ENCODE measurements around the gene FREM1. TPM values are rescaled to one million over a fixed set of nuclear protein-coding genes. Genes with fewer than 3 reads are reported as not detected.
A peak's percentile ranks its signal among the peaks of the same experiment; 100 is the strongest.

Gene FREM1
- total RNA-seq, 1 donor from 2014 or later = 1.4 TPM

DNA sequence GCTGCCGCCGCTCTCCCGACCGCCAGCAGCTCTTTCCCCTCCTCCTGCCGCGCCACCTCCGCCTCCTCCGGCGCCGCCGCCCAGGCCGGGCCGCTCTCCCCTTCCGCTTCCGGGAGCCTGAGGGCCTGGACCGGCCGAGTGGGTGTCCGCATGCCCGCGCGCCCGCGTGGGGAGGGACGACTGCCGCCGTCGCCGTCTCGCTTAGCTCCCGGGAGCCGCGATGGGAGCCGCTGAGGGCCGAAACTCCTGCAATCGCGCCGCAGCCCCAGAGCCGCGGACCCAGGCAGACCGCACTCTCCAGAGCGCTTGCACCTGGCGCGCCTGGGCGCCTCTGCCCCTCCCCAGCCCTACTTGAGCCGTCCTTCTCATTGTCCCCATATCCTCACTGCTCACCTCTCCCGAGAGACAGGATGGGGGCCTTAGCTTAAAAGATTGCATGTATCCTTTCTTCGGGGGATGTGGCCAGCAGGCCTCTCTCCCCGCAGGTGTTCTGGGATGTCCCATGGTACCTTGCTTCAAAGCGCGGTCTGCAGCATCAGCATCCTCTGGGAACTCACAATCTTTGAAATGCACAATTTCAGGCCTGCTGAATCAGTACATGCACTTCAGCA, 216.9 kb downstream of the FREM1 start, which contains the start of gene ZDHHC21:
ZDHHC21 (minus strand) TSS at position 182 of the 611 bp plus-strand sequence. CDS start 19,092 bp downstream, outside the sequence.
- DNase-seq = peak; percentile 77

GRCh38 chr9:14692470-14693250, 217.6 kb downstream of the FREM1 start:
- no peak for DNase-seq

DNA sequence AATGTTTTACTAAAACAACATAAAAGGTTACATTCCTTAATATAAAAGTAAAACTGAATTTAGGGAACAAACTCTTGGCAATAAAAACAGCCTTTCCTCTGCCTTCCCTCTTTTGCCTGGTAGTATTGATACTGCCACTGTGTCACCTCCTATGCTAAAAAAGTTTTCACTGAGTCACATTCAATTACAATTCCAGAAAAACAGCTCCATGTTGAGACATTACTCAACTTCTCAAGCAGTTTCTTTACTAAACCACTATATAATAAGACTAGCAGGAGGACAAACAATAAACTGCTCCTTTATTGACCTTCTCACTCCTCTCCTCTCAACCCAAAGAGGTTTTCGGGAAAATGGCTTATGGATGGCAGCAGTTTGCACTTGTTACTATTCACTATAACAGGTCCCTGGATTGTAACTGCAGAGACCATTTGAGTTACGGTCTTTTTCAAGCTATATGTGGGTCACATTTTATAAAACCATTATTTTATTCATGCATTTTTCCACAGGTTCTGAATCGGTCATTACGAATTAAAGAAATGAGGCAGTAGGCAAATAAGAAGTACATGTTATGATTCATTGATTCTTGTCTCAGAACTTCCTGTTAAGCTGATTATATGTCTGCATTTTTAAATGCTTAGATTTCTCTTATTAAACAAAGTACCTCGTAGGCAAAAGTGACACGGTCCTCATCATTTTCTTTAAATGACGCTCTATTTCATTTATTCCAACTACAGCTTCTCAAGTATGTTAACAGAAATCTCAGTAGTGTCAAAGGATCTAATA, 219.1 kb downstream of the FREM1 start:
- DNase-seq = no peak

- DNase-seq = no peak
Measured at GRCh38 chr9:14687042-14687719, 223.0 kb downstream of the FREM1 start.

DNA sequence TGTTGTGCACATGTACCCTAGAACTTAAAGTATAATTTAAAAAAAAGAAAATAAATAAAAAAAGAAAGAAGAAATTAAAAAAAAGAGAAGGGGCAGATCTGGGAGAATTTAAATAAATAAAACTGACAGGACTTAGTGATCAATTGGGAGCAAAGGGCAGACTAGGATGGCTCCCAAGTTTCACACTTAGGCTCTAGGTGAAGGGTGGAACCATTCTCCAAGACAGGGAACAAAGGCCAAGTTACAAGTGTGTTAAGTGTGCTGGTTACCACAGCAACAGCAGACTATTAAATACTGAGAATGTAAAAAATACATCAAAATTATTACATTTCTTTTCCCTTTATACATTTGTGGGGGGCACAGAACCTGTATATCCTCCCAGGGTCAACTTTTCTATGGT, 224.1 kb downstream of the FREM1 start:
- no peak for DNase-seq

Small RNA genes lying within 50 kb of the gene (small RNA-seq; reads per million reads assigned to genes)
- gene RNU6-1260P = not detected

Other genes with a start within 250 kb of the FREM1 start
- 68.6 TPM for gene ZDHHC21, start 217.0 kb downstream of the FREM1 start, total RNA-seq
- gene CER1, start 187.7 kb downstream of the FREM1 start, total RNA-seq = not detected

All from occipital lobe (tissue), 3 donors.